Keratinocyte (primary cell): ENCODE results near the gene UGT1A4. TPM values are rescaled to one million over a fixed set of nuclear protein-coding genes. Genes with fewer than 3 reads are reported as not detected.

Experiments used
- DNase-seq: peaks from one replicate; pipeline ENCODE4 v3.0.0-alpha.2; 2011; ENCODE audit warnings: low read depth, missing footprints, low spot score
- FAIRE-seq: peaks from 2 replicates; lab custom pipeline; 2011; peaks lifted over from hg19 to GRCh38; lab: Jason Lieb, UNC
- H2AFZ ChIP-seq: 2 replicates; pipeline ENCODE4 v1.6.0; 2012; ENCODE audit warnings: low read length, control low read depth, inconsistent platforms; ENCODE audit not compliant: control insufficient read depth
- H3K27ac ChIP-seq: 2 replicates; pipeline ENCODE4 v1.5.1; 2011; ENCODE audit warnings: low read length; ENCODE audit not compliant: control insufficient read depth, insufficient read depth
- H3K27me3 ChIP-seq: 3 replicates; pipeline ENCODE4 v1.6.0; 2011; ENCODE audit warnings: low read length; ENCODE audit not compliant: control insufficient read depth, insufficient read depth; ENCODE audit errors: extremely low read depth
- H3K36me3 ChIP-seq, 2 experiments: 2 replicates in 1 of 2; 3 replicates in 1 of 2; pipeline ENCODE4 v1.5.1; 2011; ENCODE audit warnings: low read length in 2 of 2, mild to moderate bottlenecking in 1 of 2; ENCODE audit not compliant: control insufficient read depth in 2 of 2, insufficient read depth in 2 of 2; ENCODE audit errors: extremely low read depth in 1 of 2
- H3K4me1 ChIP-seq: 3 replicates; pipeline ENCODE4 v1.5.1; 2011; ENCODE audit warnings: low read length; ENCODE audit not compliant: control insufficient read depth, insufficient read depth; ENCODE audit errors: extremely low read depth
- H3K4me2 ChIP-seq: 3 replicates; pipeline ENCODE4 v1.6.0; 2011; ENCODE audit warnings: low read depth, low read length; ENCODE audit not compliant: control insufficient read depth, insufficient read depth; ENCODE audit errors: extremely low read depth
- H3K4me3 ChIP-seq, 3 experiments: fragments of 200-600 bp in 1 of 3; sonication (generic) in 1 of 3; 2 replicates in 2 of 3; 3 replicates in 1 of 3; pipeline ENCODE4 v1.5.1; 2011 to 2016; ENCODE audit warnings: low read length in 3 of 3, mild to moderate bottlenecking in 3 of 3, control low read depth in 2 of 3, inconsistent platforms in 1 of 3, low read depth in 1 of 3, mixed read lengths in 1 of 3, mixed run types in 1 of 3, moderate library complexity in 1 of 3; ENCODE audit not compliant: control insufficient read depth in 2 of 3, insufficient read depth in 2 of 3; ENCODE audit errors: extremely low read depth in 1 of 3
- H3K79me2 ChIP-seq: 2 replicates; pipeline ENCODE4 v1.6.0; 2012; ENCODE audit warnings: low read length; ENCODE audit not compliant: control insufficient read depth, insufficient read depth
- H3K9ac ChIP-seq: 3 replicates; pipeline ENCODE4 v1.6.0; 2011; ENCODE audit warnings: low read length; ENCODE audit not compliant: control insufficient read depth, insufficient read depth; ENCODE audit errors: extremely low read depth
- H3K9me1 ChIP-seq: 3 replicates; pipeline ENCODE4 v1.6.0; 2011; ENCODE audit warnings: low read length; ENCODE audit not compliant: control insufficient read depth, insufficient read depth; ENCODE audit errors: extremely low read depth
- H3K9me3 ChIP-seq: 2 replicates; pipeline ENCODE4 v1.5.1; 2012; ENCODE audit warnings: low read depth, low read length; ENCODE audit not compliant: control insufficient read depth
- H4K20me1 ChIP-seq: 3 replicates; pipeline ENCODE4 v1.6.0; 2011; ENCODE audit warnings: low read length; ENCODE audit not compliant: control insufficient read depth, insufficient read depth; ENCODE audit errors: extremely low read depth
- CTCF ChIP-seq, 3 experiments: IDR thresholded peaks in 1 of 3; conservative IDR thresholded peaks in 1 of 3; optimal IDR thresholded peaks in 1 of 3; 2 replicates in 2 of 3; 3 replicates in 1 of 3; pipeline versions ENCODE3 to v1.5.1; 2011; ENCODE audit warnings: low read length in 3 of 3, mild to moderate bottlenecking in 3 of 3, moderate library complexity in 2 of 3, control low read depth in 1 of 3, inconsistent platforms in 1 of 3; ENCODE audit not compliant: insufficient read depth in 2 of 3; ENCODE audit errors: extremely low read depth in 1 of 3
- EZH2 ChIP-seq: IDR thresholded peaks from one replicate; pipeline ENCODE4 v1.6.1; 2012; ENCODE audit warnings: inconsistent platforms, mild to moderate bottlenecking, low read length, moderate library complexity
- dilution Hi-C: fragments of 300-500 bp; cut with MboI; formaldehyde crosslinking; loops from one replicate; pipeline ENCODE4 v1.7.0; 2020; ENCODE audit warnings: low sequenced_read_pairs; ENCODE audit not compliant: extremely low pct_ligation_motif_present
- polyA plus RNA-seq, 5 experiments: library from polyadenylated mRNA; depleted of rRNA in 3 of 5; stranded (reverse) in 3 of 5; stranded (forward) in 1 of 5; unstranded in 1 of 5; fragments of >200 nt; gene quantifications; 1 replicate in 1 of 5; 2 replicates in 3 of 5; 3 replicates in 1 of 5; pipeline versions ENCODE4 v1.2.1 to v1.2.3, GENCODE V29; 2011 to 2012; ENCODE audit warnings: missing spikeins in 2 of 5, low read depth in 1 of 5, low replicate concordance in 1 of 5

UGT1A4 gene
- polyA plus RNA-seq, 1 donor (not counting 4 experiments of a cell fraction or from before 2014, with no cell fraction given), result 2.4 TPM

GRCh38 chr2:233758849-233759248 is 40.3 kb downstream of the UGT1A4 start:
- Histone ChIP-seq H3K4me1 (peaks cover 24% of the 10 kb centered on the region), H3K27me3 (no peaks in the 10 kb centered on the region), H2AFZ (no peak overlapping the region), H3K27ac (no peak overlapping the region), H3K9me1 (no peaks in the 10 kb centered on the region), H3K4me2 (no peak overlapping the region), H3K9ac (no peak overlapping the region), H4K20me1 (no peaks in the 10 kb centered on the region), H3K4me3 (no peak overlapping the region), H3K9me3 (no peaks in the 10 kb centered on the region), H3K36me3 (peaks cover 2 to 3% of the 10 kb centered on the region in 2 experiments), H3K79me2 (peaks cover 5% of the 10 kb centered on the region)
- DNase-seq, result no peak
- no peak for FAIRE-seq
- dilution Hi-C loops, result no loop called here
- TF ChIP-seq EZH2, result no peak
- TF ChIP-seq CTCF (optimal IDR thresholded peaks at IDR 0.05 in 1 of 3, IDR thresholded peaks at IDR 0.05 in 1 of 3, conservative IDR thresholded peaks at IDR 0.05 in 1 of 3; ENCODE audit: extremely low read depth in 1 of 3, insufficient read depth in 2 of 3, low read length in 3 of 3), result no peak

DNA sequence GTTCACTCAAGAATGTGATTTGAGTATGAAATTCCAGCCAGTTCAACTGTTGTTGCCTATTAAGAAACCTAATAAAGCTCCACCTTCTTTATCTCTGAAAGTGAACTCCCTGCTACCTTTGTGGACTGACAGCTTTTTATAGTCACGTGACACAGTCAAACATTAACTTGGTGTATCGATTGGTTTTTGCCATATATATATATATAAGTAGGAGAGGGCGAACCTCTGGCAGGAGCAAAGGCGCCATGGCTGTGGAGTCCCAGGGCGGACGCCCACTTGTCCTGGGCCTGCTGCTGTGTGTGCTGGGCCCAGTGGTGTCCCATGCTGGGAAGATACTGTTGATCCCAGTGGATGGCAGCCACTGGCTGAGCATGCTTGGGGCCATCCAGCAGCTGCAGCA is 41.5 kb downstream of the UGT1A4 start, which contains the start of gene UGT1A1:
Gene UGT1A1 (plus strand): TSS at position 228 of the 400 bp plus-strand sequence. CDS start 18 bp downstream, at position 246.
- Histone ChIP-seq H4K20me1 (no peaks in the 10 kb centered on the region), H3K27me3 (no peaks in the 10 kb centered on the region), H3K4me1 (peaks cover 34% of the 10 kb centered on the region), H3K4me2 (peak within 1 kb of the TSS; percentile 80), H3K9me3 (no peaks in the 10 kb centered on the region), H3K9ac (no peak within 1 kb of the TSS), H3K36me3 (peaks cover 0 to 1% of the 10 kb centered on the region in 2 experiments), H3K4me3 (no peak within 1 kb of the TSS), H3K9me1 (no peaks in the 10 kb centered on the region), H2AFZ (no peak within 1 kb of the TSS), H3K79me2 (peaks cover 9% of the 10 kb centered on the region), H3K27ac (peak within 1 kb of the TSS; percentile 0)
- no peak for DNase-seq
- TF ChIP-seq EZH2, result no peak
- TF ChIP-seq CTCF (optimal IDR thresholded peaks at IDR 0.05 in 1 of 3, IDR thresholded peaks at IDR 0.05 in 1 of 3, conservative IDR thresholded peaks at IDR 0.05 in 1 of 3; ENCODE audit: extremely low read depth in 1 of 3, insufficient read depth in 2 of 3, low read length in 3 of 3), result no peak
- dilution Hi-C loops, result no loop called here
- FAIRE-seq, result no peak
